ENCODE measurements around the gene DENND2A. TPM values are rescaled to one million over a fixed set of nuclear protein-coding genes. Genes with fewer than 3 reads are reported as not detected.

DENND2A gene
- total and polyA plus RNA-seq, 10 of the 15 experiments (the other 5 are each of a cell fraction or from before 2014, with no cell fraction given): 0.01 TPM; not detected in 9

GRCh38 chr7:140552240-140552679 is 88.4 kb downstream of the DENND2A start (continued):
- TF ChIP-seq MLLT1 (IDR thresholded peaks at IDR 0.05) (no peak), TCF12 (IDR thresholded peaks at IDR 0.05; ENCODE audit: low read depth, low read length) (no peak), EGR1 (IDR thresholded peaks at IDR 0.05; ENCODE audit: borderline replicate concordance in 1 of 2, low read depth in 2 of 2, low read length in 2 of 2) (no peak)

GRCh38 chr7:140551355-140552239 is 89.0 kb downstream of the DENND2A start:
- no peak overlapping the region for H2AFZ ChIP-seq (ENCODE audit: control insufficient read depth, low read depth, low read length)
- H3K4me1 ChIP-seq (ENCODE audit: control insufficient read depth, insufficient read depth, low read length): no peaks in the 10 kb centered on the region
- ATAC-seq (no peak), DNase-seq (ENCODE audit: low read depth, low spot score) (no peak), FAIRE-seq (no peak)
- intact Hi-C loops (cut with micrococcal nuclease; ENCODE audit: unreplicated experiment): no loop called here
- H3K9ac ChIP-seq (ENCODE audit: control insufficient read depth, insufficient read depth, low read length): no peak overlapping the region
- TF ChIP-seq ATF3 (IDR thresholded peaks at IDR 0.05; ENCODE audit: borderline replicate concordance, extremely low read depth, low read depth, low read length) (no peak), TCF12 (IDR thresholded peaks at IDR 0.05; ENCODE audit: low read depth, low read length) (no peak), IKZF2 (IDR thresholded peaks at IDR 0.05) (no peak), ZBTB33 (IDR thresholded peaks at IDR 0.05) (no peak), SMC3 (IDR thresholded peaks at IDR 0.05; ENCODE audit: borderline replicate concordance, low read length) (no peak), NKRF (conservative IDR thresholded peaks at IDR 0.05) (no peak), RFX5 (IDR thresholded peaks at IDR 0.05; ENCODE audit: low read depth, low read length) (no peak), MXI1 (IDR thresholded peaks at IDR 0.05; ENCODE audit: low read depth, low read length) (no peak), ZNF274 (IDR thresholded peaks at IDR 0.05; ENCODE audit: insufficient read depth, insufficient read length) (no peak), BHLHE40 (IDR thresholded peaks at IDR 0.05; ENCODE audit: borderline replicate concordance in 1 of 2, low read depth in 2 of 2, low read length in 1 of 2) (no peak)
- H3K4me3 ChIP-seq: no peak overlapping the region
- no peaks in the 10 kb centered on the region for H4K20me1 ChIP-seq (ENCODE audit: control insufficient read depth, insufficient read depth)
- WGBS (ENCODE audit: insufficient coverage, insufficient replicate concordance, low lambda C conversion rate, missing lambda C conversion rate): 50% methylated on average over 10 of the region's 10 CpGs
- no TSS peak for BruUV-seq (replicated peaks)
- no peak overlapping the region for H3K4me2 ChIP-seq (ENCODE audit: control insufficient read depth, insufficient read depth)
- ChIA-PET SMC1A (ENCODE audit: uncharacterized antibody, unreplicated experiment) (no interaction called here), RAD21 (ENCODE audit: unreplicated experiment) (interaction anchor here (1.1 kb wide), 1 partner anchor 102 kb away, joined by 3 read pairs; no protein-coding TSS in a partner anchor), POLR2A (no interaction called here), CTCF (no interaction called here)
- H3K27me3 ChIP-seq (replicated peaks in 1 of 2; ENCODE audit: control insufficient read depth in 2 of 2, insufficient read depth in 2 of 2, low read length in 1 of 2): peaks cover 0 to under 1% of the 10 kb centered on the region in 2 experiments; a peak in 1 of 4 replicates
- H3K9me3 ChIP-seq (replicated peaks; ENCODE audit: control insufficient read depth, insufficient read depth, low read length): no peaks in the 10 kb centered on the region
- H3K79me2 ChIP-seq (ENCODE audit: control insufficient read depth, insufficient read depth, low read length): no peaks in the 10 kb centered on the region
- in situ Hi-C loops (cut with MboI): no loop called here
- H3K36me3 ChIP-seq (ENCODE audit: control insufficient read depth in 2 of 2, insufficient read depth in 2 of 2, low read length in 1 of 2): no peaks in the 10 kb centered on the region
- no peak overlapping the region for H3K27ac ChIP-seq (ENCODE audit: control insufficient read depth, insufficient read depth)

Data from GM12878 (cell line).